GM18873 (cell line): Measurements from ENCODE around the gene REP15.
"Not testable (repeated sequence)": the region's sequence is repeated elsewhere in the genome, so short reads cannot be mapped to it uniquely, and the experiment has no call there.

Experiments used
- ATAC-seq: cut with Tn5 transposase; IDR thresholded peaks from one replicate; pipeline ENCODE4 v1.9.1; 2021; ENCODE audit warnings: mild to moderate bottlenecking, moderate library complexity, moderate number of reproducible peaks; ENCODE audit not compliant: unreplicated experiment, low FRiP score

REP15 gene

GRCh38 chr12:27696293-27696652 is at the start of gene REP15:
Gene REP15 (plus strand): TSS chr12:27696447. CDS start chr12:27696563, 116 bp downstream.
- no peak for ATAC-seq

- no peak for ATAC-seq
Measured at GRCh38 chr12:27650011-27650410, 46.2 kb upstream of the REP15 start.

DNA sequence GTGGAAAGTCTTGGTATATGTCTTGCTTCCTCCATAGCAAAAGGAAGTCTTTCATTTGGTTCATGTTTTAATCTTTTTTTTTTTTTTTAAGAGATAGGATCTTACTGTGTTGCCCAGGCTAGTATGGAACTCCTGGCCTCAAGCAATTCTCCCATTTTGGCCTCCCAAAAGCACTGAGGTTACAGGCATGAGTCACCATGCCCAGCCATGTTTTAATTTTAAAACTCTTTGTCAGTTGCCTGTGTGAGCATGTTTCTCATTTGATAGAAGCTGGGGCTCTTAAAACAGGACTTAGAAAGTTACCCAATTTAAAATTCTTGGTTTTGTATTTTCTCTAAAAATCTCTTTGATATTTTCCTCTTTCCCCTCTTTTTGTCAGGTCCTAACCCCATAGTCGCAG is 45.0 kb upstream of the REP15 start:
- ATAC-seq = no peak

GRCh38 chr12:27652174-27652763 is 44.0 kb upstream of the REP15 start:
- ATAC-seq = no peak

DNA sequence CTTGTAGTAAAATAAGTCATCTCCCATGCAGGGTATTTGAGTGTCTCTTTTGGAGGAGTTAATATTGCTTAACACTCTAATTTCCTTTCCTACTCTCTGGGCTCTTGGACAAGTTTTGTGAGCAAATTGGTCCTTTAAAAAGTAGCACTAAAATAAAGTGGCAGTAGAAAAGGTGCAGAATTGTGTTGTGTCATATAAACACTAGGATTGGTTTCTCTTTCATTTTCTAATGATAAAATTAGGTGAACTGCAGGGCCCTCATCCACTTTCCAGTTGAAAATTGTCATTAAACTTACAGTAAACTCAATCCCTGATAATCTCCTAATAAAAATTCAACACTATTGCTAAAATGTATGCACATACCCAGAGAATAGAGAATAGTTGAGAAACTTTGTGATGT is 42.6 kb upstream of the REP15 start:
- no peak for ATAC-seq

GRCh38 chr12:27655476-27655875 is 40.8 kb upstream of the REP15 start:
- ATAC-seq = not testable (repeated sequence)

DNA sequence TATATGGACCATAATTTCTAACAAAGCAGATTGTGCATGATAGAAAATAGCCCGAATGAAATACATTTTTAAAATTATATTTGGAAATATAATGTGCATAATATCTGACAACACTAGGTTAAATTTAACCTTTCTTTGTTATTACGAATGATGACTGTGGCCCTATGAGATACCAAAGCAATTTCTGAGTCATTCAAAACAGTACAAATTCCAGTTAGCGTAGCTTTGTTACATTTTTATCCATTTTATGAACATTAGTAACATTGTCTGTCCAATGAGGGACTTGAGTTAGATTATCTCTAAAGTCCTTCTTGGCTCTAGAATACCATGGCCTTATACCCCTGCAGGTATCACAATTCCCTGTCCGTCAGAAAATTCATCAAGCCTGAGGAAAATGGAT is 39.0 kb upstream of the REP15 start:
- ATAC-seq = no peak

DNA sequence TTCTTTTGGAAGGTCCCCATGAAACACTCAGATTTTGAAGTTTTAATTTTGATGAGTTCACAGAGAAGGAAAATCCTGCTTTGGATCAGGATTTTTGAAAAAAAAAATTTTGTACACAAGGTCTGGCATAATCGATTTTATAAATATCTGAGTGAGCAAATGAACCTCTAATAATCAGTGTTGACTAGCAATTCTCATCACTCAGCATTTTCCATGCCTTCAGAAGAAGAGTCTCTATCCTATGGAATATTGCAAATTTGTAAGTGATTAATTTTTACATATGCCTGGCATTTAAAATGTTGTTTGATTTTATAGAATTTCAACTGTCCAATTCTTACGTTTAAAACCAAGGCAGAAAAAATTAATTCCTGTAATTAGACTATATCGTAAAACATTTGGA is 30.5 kb upstream of the REP15 start:
- no peak for ATAC-seq

DNA sequence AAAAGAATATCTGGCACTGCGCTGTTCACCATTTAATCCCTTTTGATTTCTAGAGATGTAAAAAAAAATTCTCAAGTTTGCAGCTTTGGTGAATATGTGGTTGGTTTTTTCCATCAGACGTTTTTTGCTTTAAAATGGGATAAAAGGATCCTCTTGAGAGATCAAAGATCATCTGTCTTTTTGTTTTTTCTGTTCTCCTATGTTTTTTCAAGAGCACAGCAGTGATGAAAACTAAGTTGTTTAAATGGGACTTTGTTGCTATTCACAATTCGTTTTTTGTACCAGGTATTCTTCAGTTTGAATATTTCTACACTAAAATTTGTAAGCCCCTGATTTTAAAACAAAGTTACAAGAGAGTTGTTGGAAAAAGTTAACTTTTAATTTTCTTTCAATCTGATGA is 29.7 kb upstream of the REP15 start:
- ATAC-seq = no peak

DNA sequence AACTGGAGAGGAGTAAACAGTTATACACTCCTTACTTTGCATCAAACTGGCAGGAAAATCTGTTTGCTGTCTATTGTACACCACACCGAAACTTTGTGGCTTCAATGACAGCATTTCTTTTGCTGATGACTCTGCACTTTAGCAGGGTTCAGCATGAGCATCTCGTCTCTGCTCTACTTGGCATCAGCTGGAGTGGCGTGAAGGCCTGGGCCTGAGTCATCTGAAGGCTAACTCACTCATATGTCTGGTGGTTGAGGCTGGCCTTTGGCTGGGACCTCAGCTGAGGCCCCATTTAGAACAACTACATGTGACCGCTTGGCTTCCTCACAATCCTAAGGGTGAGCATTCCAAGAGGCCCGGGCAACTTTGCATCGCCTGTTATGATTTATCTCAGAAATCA is 28.7 kb upstream of the REP15 start:
- ATAC-seq = no peak

GRCh38 chr12:27672051-27672450 is 24.2 kb upstream of the REP15 start:
- ATAC-seq = no peak

DNA sequence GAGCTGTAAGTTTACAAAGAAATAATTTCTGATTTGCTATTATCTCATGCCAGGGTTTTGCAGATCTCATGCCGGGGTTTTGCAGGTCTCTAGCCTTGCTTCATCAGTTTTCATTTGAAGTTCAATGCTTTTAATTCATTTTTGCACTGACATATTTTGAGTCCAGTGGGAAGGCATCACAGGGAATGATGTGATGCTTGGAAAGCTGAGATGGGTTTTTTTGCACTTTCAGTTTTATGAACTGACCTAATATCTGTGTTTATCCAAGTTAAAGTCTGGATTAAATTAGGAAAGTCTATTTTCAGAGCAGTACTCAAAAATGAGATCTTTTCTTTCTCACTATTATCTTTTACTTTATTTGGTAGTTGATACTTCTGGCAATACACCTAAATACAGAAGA is 23.6 kb upstream of the REP15 start:
- ATAC-seq = no peak

GRCh38 chr12:27673101-27673718 is 23.0 kb upstream of the REP15 start:
- no peak for ATAC-seq

- ATAC-seq = no peak
Measured at GRCh38 chr12:27674989-27675388, 21.3 kb upstream of the REP15 start.

- ATAC-seq = no peak
Measured at GRCh38 chr12:27680619-27681018, 15.6 kb upstream of the REP15 start.

DNA sequence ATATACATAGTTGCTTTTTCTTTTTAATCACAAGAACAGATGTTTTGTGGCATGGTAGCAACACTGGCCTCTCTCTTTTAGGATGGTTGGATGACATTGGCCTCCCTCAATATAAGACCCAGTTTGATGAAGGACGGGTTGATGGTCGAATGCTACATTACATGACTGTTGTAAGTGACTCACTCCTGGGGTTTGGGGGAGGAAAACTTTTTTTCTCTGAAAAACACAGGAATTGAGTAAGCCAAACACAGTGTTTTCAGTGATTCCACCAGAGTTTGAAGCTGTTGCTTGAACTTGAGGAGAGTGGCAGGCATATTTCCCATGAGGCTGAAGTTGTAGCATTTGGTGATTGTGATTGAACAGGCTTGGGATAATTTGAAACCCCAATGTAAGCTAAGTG is 13.7 kb upstream of the REP15 start:
- no peak for ATAC-seq

DNA sequence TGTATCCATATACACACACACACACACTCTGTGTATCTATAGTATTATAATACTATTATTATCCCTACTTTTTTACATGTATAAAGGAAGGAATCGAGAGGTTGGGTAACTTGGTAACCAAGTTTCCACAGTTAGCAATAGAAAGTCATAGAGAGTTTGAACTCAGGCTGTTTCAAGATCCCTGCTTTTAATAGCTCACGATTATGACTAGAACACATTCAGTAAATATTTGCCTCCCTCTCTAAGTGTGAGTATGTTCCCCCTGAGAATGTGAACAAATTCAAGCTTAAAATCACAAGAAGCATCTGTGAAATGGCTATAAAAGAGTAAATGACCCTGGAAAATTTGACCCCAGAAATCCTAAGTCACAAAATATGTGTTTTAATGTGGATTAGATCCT is 11.0 kb upstream of the REP15 start:
- ATAC-seq = no peak

GRCh38 chr12:27686147-27686546 is 10.1 kb upstream of the REP15 start:
- ATAC-seq = no peak

DNA sequence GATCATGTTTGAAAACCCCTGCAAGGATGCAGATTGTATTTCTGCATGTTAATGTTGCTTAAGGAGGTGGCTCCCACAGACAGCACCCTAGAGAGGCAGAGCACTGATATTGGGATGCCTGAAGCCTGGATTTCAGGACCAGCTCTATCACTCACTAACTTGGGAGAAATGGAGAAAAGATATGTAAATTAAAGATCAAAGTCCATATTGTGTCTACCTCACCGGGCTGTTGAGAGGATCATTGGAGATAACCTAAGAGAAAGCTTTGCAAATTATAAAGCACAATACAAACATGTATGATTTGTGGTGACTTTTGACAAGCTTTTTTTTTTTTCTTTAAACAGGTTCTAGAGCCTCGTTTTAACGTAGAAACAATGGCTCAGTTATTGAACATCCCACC is 7.6 kb upstream of the REP15 start:
- ATAC-seq = no peak

DNA sequence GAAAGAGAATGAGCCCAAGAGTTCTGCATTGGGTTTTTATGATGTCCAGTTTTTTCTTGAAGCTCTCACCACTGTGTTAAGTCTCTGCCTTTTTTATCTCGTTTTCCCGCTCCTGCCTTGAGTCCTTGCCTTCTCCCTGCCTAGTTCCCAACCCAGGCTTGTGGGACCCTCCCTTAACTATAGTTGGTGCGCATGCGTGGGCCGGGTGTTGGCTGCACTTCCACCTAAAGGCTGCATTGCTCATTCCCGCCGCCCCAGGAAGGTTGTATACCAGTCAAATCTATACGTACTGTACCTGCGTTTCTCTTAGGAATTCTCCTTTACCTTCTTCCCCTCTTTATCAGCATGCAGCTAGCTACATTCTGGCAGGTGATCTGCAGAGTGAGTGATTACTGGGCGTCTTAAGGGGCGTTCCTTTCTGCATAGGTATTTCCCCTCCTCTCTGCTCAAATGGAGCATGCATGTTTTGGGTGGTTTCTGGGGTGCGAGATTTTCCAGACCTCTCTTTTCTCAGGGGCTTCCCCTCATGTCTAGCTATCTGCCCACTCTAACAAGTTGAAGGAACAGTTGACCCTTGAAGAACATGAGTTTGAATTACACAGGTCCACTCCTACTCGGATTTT is 6.6 kb upstream of the REP15 start:
- no peak for ATAC-seq

- no peak for ATAC-seq
Measured at GRCh38 chr12:27693403-27693802, 2.8 kb upstream of the REP15 start.

GRCh38 chr12:27695556-27696292 is 523 bp upstream of the REP15 start:
- ATAC-seq = no peak
